GM23338 (cell line): ENCODE measurements around the gene TNS3. TPM values are rescaled to one million over a fixed set of nuclear protein-coding genes. Genes with fewer than 3 reads are reported as not detected.
A peak's percentile ranks its signal among the peaks of the same experiment; 100 is the strongest.

Experiments used
- ATAC-seq: fragments of 200-7000 bp; cut with Tn5 transposase; 3 replicates; pipeline ENCODE4 v1.9.1; 2020
- DNase-seq: peaks from one replicate; pipeline ENCODE4 v3.0.0-alpha.2; 2015; ENCODE audit warnings: low spot score
- H2AFZ ChIP-seq: fragments of 200-600 bp; sonication (generic); 2 replicates; pipeline ENCODE4 v1.8.0; 2016; ENCODE audit warnings: antibody characterized with exemption, mild to moderate bottlenecking, moderate library complexity
- H3F3A ChIP-seq: fragments of 200-600 bp; sonication (generic); replicated peaks from 2 replicates; pipeline ENCODE4 v1.8.0; 2017; ENCODE audit warnings: antibody characterized with exemption, mixed run types, low read depth
- H3K27ac ChIP-seq: fragments of 200-600 bp; sonication (generic); 2 replicates; pipeline ENCODE4 v1.6.1; 2016; ENCODE audit warnings: low read depth
- H3K27me3 ChIP-seq: fragments of 200-600 bp; sonication (generic); 2 replicates; pipeline ENCODE4 v1.8.0; 2016; ENCODE audit warnings: mild to moderate bottlenecking, mixed run types, moderate library complexity; ENCODE audit not compliant: insufficient read depth
- H3K36me3 ChIP-seq: fragments of 200-600 bp; sonication (generic); 2 replicates; pipeline ENCODE4 v1.8.0; 2016; ENCODE audit warnings: mild to moderate bottlenecking; ENCODE audit not compliant: insufficient read depth
- H3K4me1 ChIP-seq: fragments of 200-600 bp; sonication (generic); 2 replicates; pipeline ENCODE4 v1.8.0; 2016; ENCODE audit warnings: mild to moderate bottlenecking, moderate library complexity; ENCODE audit not compliant: insufficient read depth
- H3K4me2 ChIP-seq: fragments of 200-600 bp; sonication (generic); 2 replicates; pipeline ENCODE4 v1.7.1; 2017; ENCODE audit warnings: mixed run types
- H3K4me3 ChIP-seq: fragments of 200-600 bp; sonication (generic); 2 replicates; pipeline ENCODE4 v1.6.1; 2016; ENCODE audit warnings: mixed run types
- H3K79me2 ChIP-seq: fragments of 200-600 bp; sonication (generic); replicated peaks from 2 replicates; pipeline ENCODE4 v1.8.0; 2017; ENCODE audit warnings: mild to moderate bottlenecking; ENCODE audit not compliant: insufficient read depth
- H3K9me2 ChIP-seq: fragments of 200-600 bp; sonication (generic); 2 replicates; pipeline ENCODE4 v1.8.0; 2017; ENCODE audit not compliant: insufficient read depth
- H4K20me1 ChIP-seq: fragments of 200-600 bp; sonication (generic); replicated peaks from 2 replicates; pipeline ENCODE4 v1.8.0; 2017; ENCODE audit warnings: mild to moderate bottlenecking; ENCODE audit not compliant: insufficient read depth
- H3K27ac Mint-ChIP-seq: 2 replicates; pipeline ENCODE4 v1.8.0; 2020; ENCODE audit warnings: inconsistent platforms, mild to moderate bottlenecking, moderate library complexity, mixed read lengths
- H3K27me3 Mint-ChIP-seq: 3 replicates; pipeline ENCODE4 v1.8.0; 2022; ENCODE audit warnings: low read depth, mild to moderate bottlenecking, moderate library complexity, mixed read lengths, inconsistent platforms; ENCODE audit not compliant: insufficient read depth, poor library complexity
- H3K36me3 Mint-ChIP-seq: 3 replicates; pipeline ENCODE4 v1.8.0; 2021; ENCODE audit warnings: low read depth, mild to moderate bottlenecking, inconsistent platforms, moderate library complexity, mixed read lengths
- H3K4me1 Mint-ChIP-seq: 3 replicates; pipeline ENCODE4 v1.8.0; 2020; ENCODE audit warnings: mild to moderate bottlenecking, inconsistent platforms, mixed read lengths
- H3K4me3 Mint-ChIP-seq: 3 replicates; pipeline ENCODE4 v1.8.0; 2021; ENCODE audit warnings: moderate library complexity, mild to moderate bottlenecking, inconsistent platforms, mixed read lengths
- H3K9me3 Mint-ChIP-seq: 3 replicates; pipeline ENCODE4 v1.8.0; 2020; ENCODE audit warnings: moderate library complexity, mild to moderate bottlenecking, inconsistent platforms, mixed read lengths
- CREB1 ChIP-seq: fragments of 250-450 bp; sonication (Bioruptor Pico); IDR thresholded peaks from 2 replicates; pipeline ENCODE4 v1.5.0; 2020; ENCODE audit warnings: low read depth, mild to moderate bottlenecking, moderate library complexity
- JUNB ChIP-seq: IDR thresholded peaks from one replicate; pipeline ENCODE4 v1.6.1; 2016; ENCODE audit warnings: antibody characterized with exemption; ENCODE audit not compliant: unreplicated experiment
- NANOG ChIP-seq: IDR thresholded peaks from 2 replicates; pipeline ENCODE4 v1.6.1; 2016; ENCODE audit warnings: antibody characterized with exemption, borderline replicate concordance
- STAT1 ChIP-seq: IDR thresholded peaks from one replicate; pipeline ENCODE4 v1.6.1; 2016; ENCODE audit warnings: antibody characterized with exemption; ENCODE audit not compliant: unreplicated experiment
- ZNF114 ChIP-seq: fragments of 250-450 bp; sonication (Bioruptor Pico); IDR thresholded peaks from 2 replicates; pipeline ENCODE4 v1.5.0; 2020; ENCODE audit warnings: mild to moderate bottlenecking, moderate library complexity
- ZNF331 ChIP-seq: fragments of 250-450 bp; sonication (Bioruptor Pico); IDR thresholded peaks from 2 replicates; pipeline ENCODE4 v1.5.0; 2020; ENCODE audit warnings: low read depth, mild to moderate bottlenecking, moderate library complexity
- ZNF462 ChIP-seq: fragments of 250-450 bp; sonication (Bioruptor Pico); IDR thresholded peaks from 2 replicates; pipeline ENCODE4 v1.5.0; 2020; ENCODE audit warnings: mild to moderate bottlenecking, moderate library complexity
- polyA plus RNA-seq: library from polyadenylated mRNA; unstranded; fragments of >200 nt; fragmentation: Nextera tagmentation; extraction: Ambion mirVana; gene quantifications from 2 replicates; pipeline ENCODE4 v1.2.1, GENCODE V29; 2016
- total RNA-seq: library from RNA; depleted of rRNA; stranded (reverse); fragments of >200 nt; shearing (Covaris generic); gene quantifications from 2 replicates; pipeline ENCODE4 v1.2.3, GENCODE V29; 2014
- TF ChIP-seq, protein P1 (sequence below): IDR thresholded peaks from 2 replicates; pipeline ENCODE4 v1.6.1; 2016; ENCODE audit warnings: antibody characterized with exemption

The TNS3 gene
- total and polyA plus RNA-seq, 2 experiments from 2014 or later = 6.2 to 28.7 TPM

DNA sequence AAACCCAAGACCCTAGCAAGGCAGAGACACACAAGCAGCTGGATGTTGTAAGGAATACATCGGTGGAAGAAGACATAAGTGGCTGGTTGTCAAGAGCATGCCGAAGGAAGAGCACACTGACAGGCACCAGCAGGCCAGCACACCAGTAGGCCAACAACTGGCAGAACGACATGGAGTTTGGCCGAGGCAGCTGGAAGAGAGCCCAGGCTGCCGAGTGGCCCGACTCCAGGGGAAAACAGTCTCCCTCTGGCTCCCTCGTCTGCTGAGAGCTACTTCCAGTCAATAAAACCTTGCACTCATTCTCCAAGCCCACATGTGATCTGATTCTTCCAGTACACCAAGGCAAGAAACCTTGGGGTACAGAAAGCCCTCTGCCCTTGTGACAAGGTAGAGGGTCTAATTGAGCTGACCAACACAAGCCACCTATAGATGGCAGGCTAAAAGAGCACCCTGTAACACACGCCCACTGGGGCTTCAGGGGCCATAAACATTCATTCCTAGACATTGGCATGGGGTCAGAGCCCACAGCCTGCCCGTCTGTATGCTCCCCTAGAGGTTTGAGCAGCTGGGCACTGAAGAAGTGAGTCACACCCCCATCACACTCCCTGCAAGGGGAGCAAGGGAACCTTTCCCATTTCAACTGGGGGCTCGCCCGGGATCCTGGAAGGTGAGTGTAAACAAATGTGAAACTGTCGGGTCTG is 14.7 kb upstream of the TNS3 start:
- Histone ChIP-seq H3K27ac (no peak overlapping the region), H3F3A (no peaks in the 10 kb centered on the region), H3K27me3 (no peaks in the 10 kb centered on the region), H3K4me2 (no peak overlapping the region), H4K20me1 (no peaks in the 10 kb centered on the region), H3K4me1 (peaks cover 7% of the 10 kb centered on the region; the same call in 1 of the 2 replicates), H3K36me3 (peaks cover 7% of the 10 kb centered on the region; the same call in 1 of the 2 replicates), H3K4me3 (no peak overlapping the region), H3K79me2 (no peaks in the 10 kb centered on the region), H3K9me2 (no peaks in the 10 kb centered on the region), H2AFZ (no peak overlapping the region)
- Mint-ChIP-seq H3K9me3 (peaks cover 42% of the 10 kb centered on the region), H3K27me3 (peaks cover 11% of the 10 kb centered on the region), H3K27ac (no peak overlapping the region), H3K36me3 (peaks cover 19% of the 10 kb centered on the region), H3K4me3 (no peak overlapping the region), H3K4me1 (peaks cover 10% of the 10 kb centered on the region)
- DNase-seq (peak; percentile 43), ATAC-seq (no peak)
- TF ChIP-seq, protein P1, sequence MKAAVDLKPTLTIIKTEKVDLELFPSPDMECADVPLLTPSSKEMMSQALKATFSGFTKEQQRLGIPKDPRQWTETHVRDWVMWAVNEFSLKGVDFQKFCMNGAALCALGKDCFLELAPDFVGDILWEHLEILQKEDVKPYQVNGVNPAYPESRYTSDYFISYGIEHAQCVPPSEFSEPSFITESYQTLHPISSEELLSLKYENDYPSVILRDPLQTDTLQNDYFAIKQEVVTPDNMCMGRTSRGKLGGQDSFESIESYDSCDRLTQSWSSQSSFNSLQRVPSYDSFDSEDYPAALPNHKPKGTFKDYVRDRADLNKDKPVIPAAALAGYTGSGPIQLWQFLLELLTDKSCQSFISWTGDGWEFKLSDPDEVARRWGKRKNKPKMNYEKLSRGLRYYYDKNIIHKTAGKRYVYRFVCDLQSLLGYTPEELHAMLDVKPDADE = no peak

DNA sequence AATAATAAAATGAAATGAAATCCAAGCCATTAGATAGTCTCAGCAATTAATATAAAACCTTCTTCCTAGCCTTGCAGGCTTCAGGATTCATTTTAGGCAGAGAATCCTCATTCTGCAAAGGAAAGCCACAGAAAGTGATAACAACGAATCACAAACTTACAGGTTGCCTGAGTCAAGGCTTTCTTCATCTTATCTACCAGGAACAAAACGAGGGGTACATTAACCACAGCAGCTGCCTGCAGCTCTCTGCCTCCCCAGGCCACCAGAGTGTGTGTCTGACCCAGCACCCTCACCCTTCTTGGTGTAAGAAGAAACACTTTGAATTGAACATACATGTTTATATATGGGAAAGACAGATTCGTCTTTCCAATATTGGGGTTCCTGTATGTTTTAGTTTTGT is 12.5 kb upstream of the TNS3 start:
- Mint-ChIP-seq H3K27me3 (peaks cover 16% of the 10 kb centered on the region), H3K4me1 (peaks cover 23% of the 10 kb centered on the region), H3K36me3 (peaks cover 19% of the 10 kb centered on the region), H3K9me3 (peaks cover 39% of the 10 kb centered on the region), H3K4me3 (no peak overlapping the region), H3K27ac (no peak overlapping the region)
- Histone ChIP-seq H3K79me2 (no peaks in the 10 kb centered on the region), H3K27me3 (no peaks in the 10 kb centered on the region), H3F3A (no peaks in the 10 kb centered on the region), H2AFZ (no peak overlapping the region), H3K4me2 (no peak overlapping the region), H3K9me2 (no peaks in the 10 kb centered on the region), H3K4me1 (peaks cover 12% of the 10 kb centered on the region), H3K27ac (no peak overlapping the region), H3K4me3 (no peak overlapping the region), H3K36me3 (peaks cover 7% of the 10 kb centered on the region; the same call in 1 of the 2 replicates), H4K20me1 (no peaks in the 10 kb centered on the region)
- TF ChIP-seq ZNF331 (no peak), ZNF462 (CRISPR knock-in tag) (no peak), NANOG (no peak), STAT1 (no peak), CREB1 (CRISPR knock-in tag) (no peak), ZNF114 (CRISPR knock-in tag) (no peak), JUNB (no peak)
- DNase-seq (no peak), ATAC-seq (no peak)
